GM19193 (cell line): ENCODE measurements around the gene NEMP1.

Source experiments
- POLR2A ChIP-seq: IDR thresholded peaks from 4 replicates; pipeline ENCODE4 v1.6.1; 2011; ENCODE audit not compliant: insufficient read depth, insufficient read length; ENCODE audit errors: extremely low read depth

Gene NEMP1

DNA sequence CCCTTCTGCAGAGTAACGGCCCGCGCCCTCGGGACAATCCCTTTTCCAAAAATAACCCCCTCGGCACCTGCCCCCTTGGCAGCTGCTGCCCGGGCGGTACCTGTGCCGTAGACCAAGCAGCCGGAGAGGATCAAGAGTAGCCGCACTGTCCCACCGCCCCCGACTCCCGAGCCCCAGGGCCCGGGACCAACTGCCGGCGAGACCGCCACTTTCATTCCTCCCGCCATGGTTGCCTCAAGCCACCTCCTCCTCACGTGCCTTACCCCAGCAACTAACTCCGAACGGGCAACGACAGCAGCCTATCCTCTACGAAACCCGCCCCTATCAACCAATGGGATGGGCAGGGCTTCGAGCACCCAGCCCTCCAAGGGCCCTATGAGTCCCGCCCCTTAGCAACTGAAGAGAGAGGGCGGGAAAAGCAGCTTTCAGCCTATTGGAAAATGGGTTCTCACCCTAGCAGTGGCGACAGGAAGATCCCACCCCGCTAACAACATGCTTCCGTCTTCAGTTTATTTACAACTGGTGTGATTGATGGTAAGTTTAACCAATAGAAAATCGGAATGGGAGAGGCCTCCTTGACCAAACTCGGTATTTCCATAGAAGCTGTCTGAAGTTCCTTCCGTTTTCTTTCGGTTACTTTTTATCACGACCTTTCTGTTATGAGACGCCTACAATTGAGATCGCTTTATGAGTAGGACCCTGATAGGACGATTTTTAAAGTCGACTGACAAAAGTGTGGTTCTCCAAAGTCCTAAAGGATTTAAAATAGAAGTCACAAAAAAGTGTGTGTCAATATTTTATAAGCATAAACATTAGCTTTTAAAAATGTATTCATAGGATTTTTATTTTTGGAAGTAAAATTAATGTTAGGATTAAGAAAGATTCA lies at the start of gene NEMP1:
Gene NEMP1 (minus strand): TSS at position 273 of the 886 bp plus-strand sequence. CDS start 46 bp downstream, at position 227.
- peak; percentile 87 for TF ChIP-seq POLR2A

- TF ChIP-seq POLR2A = no peak
These were observed 49.3 kb upstream of the NEMP1 start, which contains the start of gene LRP1 for GRCh38 chr12:57127726-57128518. TSS of gene LRP1 (plus strand) at chr12:57128483. CDS start at chr12:57128965, 482 bp downstream.

DNA sequence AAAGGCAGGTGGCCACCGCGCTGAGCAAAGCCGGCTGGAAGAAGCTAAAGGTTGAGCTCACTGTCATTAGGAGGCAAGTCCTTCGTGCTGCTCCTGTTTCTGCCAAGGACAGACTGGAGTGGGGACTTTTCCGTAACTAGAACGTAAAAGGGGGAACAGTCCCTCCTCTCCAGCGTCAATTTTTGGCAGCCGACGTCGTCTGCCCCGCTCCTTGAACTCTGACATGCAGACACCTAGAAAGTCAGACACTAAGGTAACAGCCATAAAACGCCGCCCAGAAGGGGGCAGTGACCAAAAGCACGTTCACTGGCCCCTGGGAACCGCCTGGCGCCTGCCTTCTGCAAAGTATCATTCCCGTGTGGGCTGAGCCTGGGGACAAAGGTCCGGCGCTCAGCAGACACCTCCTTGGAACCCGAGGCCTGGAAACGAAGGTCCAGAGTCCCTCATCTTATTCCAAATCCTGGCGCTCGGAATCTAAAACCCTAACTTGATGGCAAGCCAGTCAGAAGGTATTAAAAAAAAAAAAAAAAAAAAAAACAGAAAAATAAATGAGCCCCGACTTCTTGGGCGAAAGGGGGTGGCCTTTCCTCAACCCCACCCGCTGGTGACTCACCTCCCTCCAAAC lies 48.6 kb upstream of the NEMP1 start:
- no peak for TF ChIP-seq POLR2A

GRCh38 chr12:57126561-57126960 lies 48.0 kb upstream of the NEMP1 start:
- TF ChIP-seq POLR2A = no peak

- no peak for TF ChIP-seq POLR2A
These were observed 47.5 kb upstream of the NEMP1 start for GRCh38 chr12:57126061-57126460.

- no peak for TF ChIP-seq POLR2A
These were observed 45.8 kb upstream of the NEMP1 start for GRCh38 chr12:57124261-57124877.

DNA sequence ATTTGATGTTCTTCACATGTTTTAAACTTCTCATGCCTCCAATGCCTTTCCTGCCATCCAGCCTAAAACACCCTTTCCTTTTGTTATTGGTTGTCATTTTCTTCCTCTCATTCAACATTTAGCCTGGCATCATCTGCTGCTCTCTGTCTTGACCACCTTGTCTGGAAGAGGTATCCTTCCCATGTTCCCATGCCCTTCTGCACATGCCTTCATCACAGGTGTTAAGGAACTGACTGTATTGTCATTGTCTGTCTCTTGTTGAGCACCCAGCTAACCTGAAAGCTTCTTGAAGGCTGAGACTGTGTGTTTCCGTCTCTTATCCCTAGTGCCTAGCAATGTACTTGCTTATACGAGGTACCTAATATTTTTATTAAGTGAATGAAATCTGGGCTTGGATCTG lies 45.2 kb upstream of the NEMP1 start:
- TF ChIP-seq POLR2A = no peak

DNA sequence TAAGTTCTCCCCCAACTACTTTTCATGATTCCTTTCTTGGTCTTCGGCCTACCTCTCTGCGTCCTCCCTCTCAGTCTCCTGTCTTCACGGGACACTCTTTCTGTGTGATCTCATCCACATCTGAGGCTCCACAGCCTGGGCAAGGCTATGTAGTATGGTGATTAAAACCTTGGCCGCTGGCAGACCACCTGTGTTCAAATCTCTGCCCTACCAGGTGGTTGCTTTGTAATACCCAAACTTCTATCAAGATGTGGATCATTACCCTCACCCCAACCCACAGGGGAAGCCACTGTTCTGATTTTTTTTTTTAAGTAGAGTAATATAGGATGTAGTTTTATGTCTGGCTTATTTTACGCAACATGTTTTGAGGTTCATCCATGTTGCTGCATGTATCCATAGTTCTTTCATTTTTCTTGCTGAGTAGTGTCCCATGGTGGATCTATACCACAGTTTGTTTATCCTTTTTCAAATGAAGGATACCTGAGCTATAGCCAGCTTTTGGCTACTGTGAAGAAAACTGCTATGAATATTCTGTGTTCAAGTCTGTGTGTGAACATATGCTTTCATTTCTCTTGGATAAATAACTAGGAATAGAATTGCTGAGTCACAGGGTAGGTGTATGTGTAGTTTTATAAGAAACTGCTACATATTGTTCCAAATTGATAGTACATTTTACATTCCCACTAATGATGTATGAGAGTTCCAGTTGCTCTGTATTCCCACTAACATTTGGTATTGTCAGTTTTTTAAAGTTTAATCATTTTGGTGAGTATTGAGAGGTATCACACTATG lies 40.9 kb upstream of the NEMP1 start:
- TF ChIP-seq POLR2A = no peak

GRCh38 chr12:57118711-57119271 lies 40.2 kb upstream of the NEMP1 start:
- TF ChIP-seq POLR2A = no peak

GRCh38 chr12:57116580-57117281 lies 38.1 kb upstream of the NEMP1 start:
- no peak for TF ChIP-seq POLR2A

- TF ChIP-seq POLR2A = no peak
These were observed 34.1 kb upstream of the NEMP1 start for GRCh38 chr12:57112492-57113294.

GRCh38 chr12:57111031-57111734 lies 32.6 kb upstream of the NEMP1 start, which contains the start of gene STAT6:
TSS of gene STAT6 (minus strand) at chr12:57111362. CDS start at chr12:57108278, 3,084 bp downstream.
- peak; percentile 81 for TF ChIP-seq POLR2A
